RKO (cell line): ENCODE data around the gene SORBS2.

Experiments used
- DNase-seq: peaks from one replicate; pipeline ENCODE4 v3.0.0-alpha.2; 2016; ENCODE audit warnings: low spot score

SORBS2 gene

DNA sequence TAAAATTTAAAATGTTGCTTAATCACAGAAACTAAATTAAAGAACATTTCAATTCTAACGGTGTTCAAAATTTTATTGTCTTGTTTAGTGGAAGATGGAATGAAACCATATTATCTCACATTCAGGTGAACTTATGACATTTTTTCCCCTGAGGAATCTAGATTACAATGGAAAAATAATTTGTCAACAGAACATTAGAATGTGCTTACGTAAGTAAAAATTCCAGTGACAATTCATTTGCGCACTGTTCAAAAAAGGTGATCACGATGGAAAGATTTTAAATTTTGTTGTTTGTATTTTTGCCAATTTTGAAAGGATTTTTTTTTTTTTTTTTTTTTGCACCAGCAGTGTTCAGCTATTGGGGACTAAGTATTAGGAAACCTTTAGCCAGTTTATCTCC, 23.3 kb upstream of the SORBS2 start:
- no peak for DNase-seq

GRCh38 chr4:185834778-185835177, 22.8 kb upstream of the SORBS2 start:
- no peak for DNase-seq

DNA sequence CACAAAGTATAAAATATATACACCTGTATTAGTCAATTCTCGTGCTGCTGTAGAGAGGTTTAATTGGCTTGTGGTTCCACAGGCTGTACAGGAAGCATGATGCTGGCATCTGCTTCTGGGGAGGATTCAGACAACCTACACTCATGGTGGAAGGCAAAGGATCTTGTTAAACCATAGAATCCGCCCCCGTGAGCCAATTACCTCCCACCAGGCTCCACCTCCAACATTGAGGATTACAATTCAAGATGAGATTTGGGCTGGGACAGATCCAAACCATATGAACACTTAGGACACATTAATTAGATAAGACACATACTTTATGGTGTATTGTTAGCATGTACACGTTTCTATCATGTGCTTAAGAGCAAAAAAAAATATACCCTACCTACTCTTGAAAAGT, 22.1 kb upstream of the SORBS2 start:
- DNase-seq: no peak

DNA sequence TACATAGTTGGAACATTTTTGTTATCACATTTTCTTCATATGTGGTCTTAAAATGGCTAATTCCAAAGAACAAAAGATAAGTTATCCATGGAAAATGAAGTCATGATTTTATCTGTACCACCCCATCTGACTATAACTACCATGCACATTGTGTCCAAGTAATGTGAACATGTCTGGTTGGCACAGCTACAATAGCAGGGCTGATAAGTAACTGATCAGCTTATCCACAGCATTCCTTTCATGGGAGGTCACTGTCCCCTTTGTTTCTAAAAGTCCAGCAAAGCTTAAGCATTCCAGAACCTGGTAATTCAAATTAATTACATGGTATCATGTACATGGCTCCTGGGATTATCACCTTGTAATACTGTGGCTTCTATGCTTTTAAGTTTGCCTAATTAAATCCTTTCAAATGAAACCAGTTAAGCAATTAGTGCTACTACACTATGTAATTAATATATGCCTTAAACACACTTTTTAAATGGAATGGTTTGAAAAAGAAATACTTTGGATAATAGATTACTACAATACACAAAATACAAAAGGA, 21.1 kb upstream of the SORBS2 start:
- DNase-seq: no peak

DNA sequence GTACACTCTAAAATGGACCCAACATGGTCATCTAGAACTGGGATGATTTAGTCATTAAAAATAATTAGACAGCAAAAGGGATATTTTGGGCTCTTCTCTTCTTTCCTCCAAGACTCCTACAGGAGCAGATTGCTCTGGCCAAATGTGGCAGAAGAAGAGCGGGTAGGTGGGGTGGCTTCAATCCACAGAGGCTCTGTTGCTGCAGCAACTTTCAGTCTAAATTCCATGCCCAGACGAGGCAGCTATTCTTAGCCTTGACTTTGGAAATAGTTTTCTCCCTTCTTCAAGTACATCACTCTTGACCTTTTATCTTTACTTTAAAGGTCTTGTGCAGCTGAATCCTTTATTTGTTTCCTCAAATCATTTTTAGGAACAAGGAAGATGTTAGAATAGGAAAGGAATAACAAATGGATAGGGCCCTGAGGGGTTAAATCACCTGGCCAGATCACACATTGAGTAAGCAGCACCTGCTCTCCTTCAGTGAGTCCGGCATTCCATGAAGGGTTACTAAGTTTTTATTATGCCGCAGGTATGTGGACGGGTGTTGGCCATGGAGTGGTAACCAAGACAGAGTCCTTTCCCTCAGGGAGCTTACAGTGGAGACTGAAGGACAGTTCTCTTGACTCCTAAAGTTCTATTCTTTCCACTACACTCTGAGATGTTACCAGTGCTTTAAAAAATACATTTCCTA, 19.3 kb upstream of the SORBS2 start:
- DNase-seq: no peak

GRCh38 chr4:185830263-185830994, 18.4 kb upstream of the SORBS2 start:
- no peak for DNase-seq

DNA sequence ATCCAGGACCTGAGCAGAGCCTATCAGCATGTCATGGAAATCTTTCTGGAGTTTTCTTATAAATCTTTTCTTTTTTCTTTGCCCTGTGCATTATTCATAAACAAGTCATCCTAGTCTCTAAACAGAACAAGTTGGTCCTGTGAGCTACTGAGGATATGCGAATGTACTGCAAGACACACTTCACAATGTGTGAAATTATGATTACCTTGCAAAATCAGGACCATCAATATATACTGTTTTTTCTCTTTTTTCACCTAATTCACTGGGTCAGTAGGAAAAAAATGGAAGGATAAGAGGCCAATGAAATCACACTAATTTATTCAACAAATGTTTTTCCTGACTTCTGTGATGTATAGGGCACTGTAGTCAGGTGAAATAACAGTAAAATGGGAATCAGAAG, 14.4 kb upstream of the SORBS2 start:
- DNase-seq: no peak

GRCh38 chr4:185825737-185826136, 13.7 kb upstream of the SORBS2 start:
- DNase-seq: no peak

DNA sequence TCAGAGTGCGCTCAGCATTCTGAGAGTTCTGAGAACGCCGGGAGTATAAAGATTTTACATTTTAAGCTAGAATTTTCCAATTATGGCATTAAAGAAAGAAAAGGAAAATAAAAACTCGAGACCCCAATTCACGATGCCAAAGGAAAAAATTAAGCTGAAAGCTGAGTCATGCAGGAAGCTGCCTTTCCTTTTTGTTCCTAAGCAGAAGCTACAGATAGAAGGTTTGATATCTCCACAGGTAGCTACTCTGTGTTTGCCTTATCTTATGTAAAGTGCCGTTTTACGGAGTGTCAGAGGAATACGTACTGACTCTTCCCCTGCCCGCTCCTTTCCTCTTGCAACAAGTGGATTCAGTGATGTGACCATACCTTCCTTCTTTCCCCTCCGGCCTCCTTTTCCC, 10.8 kb upstream of the SORBS2 start:
- DNase-seq: no peak

DNA sequence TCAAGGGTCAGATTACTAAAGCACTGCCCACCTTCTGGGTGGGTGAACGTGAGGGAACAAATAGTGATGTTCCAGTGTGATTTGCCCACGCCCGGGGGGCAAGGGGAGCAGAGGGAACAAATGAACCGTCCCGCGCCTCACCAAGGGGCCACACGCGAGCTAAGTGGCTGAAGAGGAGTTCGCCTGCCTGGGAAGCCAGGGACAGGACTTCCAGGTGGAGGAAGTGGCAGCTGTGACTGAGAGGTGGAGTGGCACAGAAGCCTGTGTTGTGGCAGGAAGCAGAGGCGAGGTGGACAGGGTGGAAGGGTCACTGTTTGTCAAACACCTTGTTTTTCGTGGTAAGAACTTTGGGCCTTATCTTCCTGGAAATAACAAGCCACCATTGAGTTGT, 9.0 kb upstream of the SORBS2 start:
- DNase-seq: no peak

DNA sequence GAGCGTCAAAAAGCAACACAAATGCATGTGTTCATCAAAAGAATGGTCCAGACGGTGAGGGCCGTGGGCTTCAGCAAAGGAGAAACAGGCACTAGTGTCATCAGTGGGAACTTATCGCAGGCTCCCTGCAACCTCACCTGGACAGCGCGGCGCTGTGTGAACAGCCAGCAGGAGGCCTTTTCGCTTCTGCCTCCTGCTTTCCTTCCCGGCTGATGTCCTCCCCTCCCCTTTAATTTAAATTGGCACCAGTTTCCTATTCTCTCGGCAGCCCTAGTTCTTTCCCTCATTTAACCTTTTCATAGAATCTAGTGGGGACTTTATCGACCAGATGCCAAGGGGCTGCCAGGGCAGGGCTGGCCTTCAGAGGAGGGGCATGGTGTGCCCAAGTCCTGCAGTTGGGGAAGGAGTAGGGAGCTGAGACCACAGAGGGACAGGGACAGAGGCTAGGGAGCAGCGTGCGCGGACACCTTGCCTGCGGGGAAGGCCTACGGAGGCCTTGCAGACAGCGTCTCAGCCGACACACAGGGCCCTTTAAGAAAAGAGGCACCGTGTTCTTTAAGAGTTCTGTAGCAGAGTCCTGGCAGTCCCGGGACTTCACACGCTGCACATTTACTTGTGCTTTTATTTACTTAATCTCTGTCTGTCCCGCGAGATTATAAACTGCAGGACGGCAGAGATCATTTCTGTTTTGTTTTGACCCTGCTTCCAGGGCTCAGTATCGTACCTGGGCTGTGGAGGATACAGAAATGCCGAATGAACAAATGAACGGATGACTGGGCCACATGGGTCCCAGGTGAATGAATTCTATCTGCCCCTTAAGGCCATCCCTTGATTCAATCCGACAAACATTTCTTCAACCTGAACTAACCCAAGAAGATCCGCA, 8.4 kb upstream of the SORBS2 start:
- no peak for DNase-seq

GRCh38 chr4:185819144-185819543, 7.2 kb upstream of the SORBS2 start:
- DNase-seq: no peak

DNA sequence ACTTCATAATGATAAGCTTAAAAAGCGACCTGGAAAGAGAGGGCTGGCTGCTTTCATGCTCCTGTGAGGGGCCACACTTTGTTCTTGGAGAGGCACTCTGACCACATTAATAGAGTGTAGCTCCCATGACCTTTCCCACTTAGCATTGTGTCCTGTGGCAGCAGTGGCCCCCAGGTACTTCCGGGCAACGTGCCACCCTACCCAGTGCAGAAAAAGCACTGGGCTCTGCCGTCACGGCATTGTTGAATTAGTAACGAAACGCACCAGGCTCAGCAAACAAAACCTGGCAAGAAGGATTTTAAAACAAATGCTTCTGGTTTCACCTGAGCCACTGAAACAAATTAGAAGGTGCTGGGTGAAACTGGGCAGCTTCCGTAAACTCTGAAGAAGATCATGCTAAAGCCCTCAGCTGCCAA, 5.4 kb upstream of the SORBS2 start:
- no peak for DNase-seq

GRCh38 chr4:185813133-185813532, 1.1 kb upstream of the SORBS2 start:
- DNase-seq: no peak

DNA sequence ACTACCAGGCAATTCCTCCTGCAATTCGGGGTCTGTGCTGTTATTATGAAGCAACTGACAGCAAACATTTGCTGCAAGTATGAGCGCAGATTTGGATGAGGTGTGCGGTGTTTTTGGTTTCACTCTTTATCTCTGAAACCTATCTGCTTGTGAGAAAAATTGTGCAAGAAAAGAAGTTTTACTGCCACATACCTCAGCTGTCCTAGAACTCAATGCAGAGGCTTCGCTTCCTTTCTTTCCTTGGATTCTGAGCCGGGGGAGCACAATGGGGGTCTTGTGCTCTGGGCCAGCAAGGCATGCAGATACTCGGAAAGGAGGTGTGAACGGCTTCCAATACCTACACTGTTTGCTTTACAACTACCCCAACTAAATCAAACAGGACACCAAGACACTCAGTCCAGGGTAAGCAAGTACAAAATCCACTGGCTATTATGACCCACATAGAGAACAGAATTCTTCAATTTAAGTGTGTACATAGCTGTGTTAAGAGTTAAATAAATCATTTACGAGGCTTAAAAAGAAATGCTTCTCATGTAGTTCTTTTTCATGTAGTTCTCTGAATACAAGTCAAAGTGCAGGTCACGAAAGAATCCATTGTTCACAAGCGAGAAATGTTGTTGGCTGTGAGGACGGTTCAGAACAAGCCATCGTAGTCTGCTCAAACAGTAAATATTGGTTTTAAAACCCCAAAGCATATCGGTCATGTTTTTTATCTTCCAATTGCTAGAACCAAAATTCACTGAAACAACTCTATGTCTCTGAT, 1.1 kb downstream of the SORBS2 start:
- no peak for DNase-seq

GRCh38 chr4:185809533-185810071, 2.4 kb downstream of the SORBS2 start:
- DNase-seq: no peak

DNA sequence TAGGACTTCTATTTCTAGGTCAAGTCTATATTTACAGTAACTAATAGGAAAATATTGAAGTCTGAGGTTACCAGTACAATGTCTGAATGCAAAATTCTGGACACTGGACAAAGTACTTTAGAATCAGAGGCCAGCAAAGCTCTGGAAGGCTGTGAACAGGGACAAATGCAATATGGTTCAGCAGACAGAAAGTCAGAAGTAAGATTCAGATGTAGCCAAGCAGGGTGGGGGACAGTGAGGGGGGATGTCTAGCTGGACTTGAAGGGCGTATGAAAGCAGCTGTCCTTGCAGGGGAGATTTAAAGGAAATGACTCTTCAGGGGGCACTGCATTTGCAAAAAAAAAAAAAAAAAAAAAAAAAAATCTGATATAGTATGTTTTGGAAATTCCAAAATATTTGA, 2.9 kb downstream of the SORBS2 start:
- DNase-seq: no peak

DNA sequence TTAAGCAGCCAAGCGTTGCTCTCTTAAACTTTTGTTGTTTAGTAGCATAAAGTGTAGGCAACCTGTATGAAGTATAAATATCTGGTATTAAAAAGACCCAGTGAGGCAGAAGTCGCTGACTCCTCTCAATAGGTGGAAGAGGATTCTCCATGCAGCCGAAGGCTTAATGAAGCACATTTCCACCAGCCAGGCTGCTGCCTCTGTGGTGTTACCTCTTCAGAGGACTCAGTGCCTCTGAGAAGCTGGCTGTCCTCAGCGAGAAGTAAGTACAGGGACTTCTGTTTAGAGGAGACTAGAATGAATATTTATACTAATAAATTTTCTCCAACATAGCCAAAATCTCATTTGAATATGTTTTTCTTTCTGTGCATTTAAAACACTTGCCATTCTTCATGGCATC, 6.0 kb downstream of the SORBS2 start:
- DNase-seq: no peak

- no peak for DNase-seq
These were observed 6.7 kb downstream of the SORBS2 start for GRCh38 chr4:185805262-185805802.

DNA sequence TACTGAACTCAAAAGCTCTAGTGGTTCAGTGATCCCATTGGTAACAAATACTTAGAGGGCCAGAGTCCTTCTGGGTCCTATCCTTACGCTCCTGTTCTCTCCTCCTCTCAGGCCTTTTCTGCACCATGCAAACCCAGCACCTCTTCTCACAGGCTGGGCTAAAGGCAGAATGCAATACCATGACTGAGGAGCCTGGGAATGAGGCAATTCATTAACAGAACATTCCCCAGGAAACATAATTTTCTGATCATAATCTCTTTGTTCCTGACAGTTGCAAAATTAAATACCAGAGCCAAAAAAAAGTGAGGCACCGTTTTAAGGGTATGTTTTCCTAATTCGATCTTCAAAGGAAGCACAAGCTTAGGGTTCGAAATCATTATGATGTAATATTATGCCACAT, 9.0 kb downstream of the SORBS2 start:
- DNase-seq: no peak

- DNase-seq: no peak
These were observed 10.5 kb downstream of the SORBS2 start for GRCh38 chr4:185801471-185801870.
